Measurements from ENCODE around the gene DYNLT1.

GRCh38 chr6:158604048-158604406 lies 40.5 kb downstream of the DYNLT1 start:
- TF ChIP-seq CTCF (IDR thresholded peaks at IDR 0.05) (no peak), POLR2A (IDR thresholded peaks at IDR 0.05) (no peak), POLR2AphosphoS5 (IDR thresholded peaks at IDR 0.05) (no peak)

Data from upper lobe of left lung (tissue), 4 donors.